Hematopoietic multipotent progenitor cell treated with erythropoietin and hydrocortisone succinate and interleukin-3 and kit ligand, for 4 days (in vitro differentiated cells): Measurements from ENCODE around the gene KRT24.
"Not testable (repeated sequence)": the region's sequence is repeated elsewhere in the genome, so short reads cannot be mapped to it uniquely, and the experiment has no call there.

Experiments used
- DNase-seq: peaks from one replicate; pipeline ENCODE4 v3.0.0-alpha.2; 2015

Gene KRT24

GRCh38 chr17:40703652-40704051, at the start of gene KRT24:
Gene KRT24 (minus strand): TSS chr17:40703752. CDS start chr17:40703693, 59 bp downstream.
- no peak for DNase-seq

DNA sequence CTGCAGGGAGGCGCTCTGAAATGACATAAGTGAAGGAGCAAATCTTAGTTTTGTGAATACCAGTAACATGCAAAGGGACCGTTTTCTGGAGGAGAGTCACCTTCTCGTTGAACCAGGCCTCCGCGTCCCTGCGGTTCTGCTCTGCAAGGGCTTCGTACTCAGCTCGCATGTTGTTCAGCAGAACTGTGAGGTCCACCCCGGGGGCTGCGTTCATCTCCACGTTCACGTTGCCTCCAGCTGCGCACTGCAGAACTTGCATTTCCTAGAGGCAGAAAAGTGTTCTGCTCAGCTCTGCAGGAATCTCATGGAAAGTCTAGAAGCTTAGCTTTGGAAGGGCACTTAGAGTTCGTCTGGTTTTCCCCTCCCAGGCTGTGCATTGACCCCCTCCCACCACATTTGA, 47.5 kb upstream of the KRT24 start:
- DNase-seq, result no peak

DNA sequence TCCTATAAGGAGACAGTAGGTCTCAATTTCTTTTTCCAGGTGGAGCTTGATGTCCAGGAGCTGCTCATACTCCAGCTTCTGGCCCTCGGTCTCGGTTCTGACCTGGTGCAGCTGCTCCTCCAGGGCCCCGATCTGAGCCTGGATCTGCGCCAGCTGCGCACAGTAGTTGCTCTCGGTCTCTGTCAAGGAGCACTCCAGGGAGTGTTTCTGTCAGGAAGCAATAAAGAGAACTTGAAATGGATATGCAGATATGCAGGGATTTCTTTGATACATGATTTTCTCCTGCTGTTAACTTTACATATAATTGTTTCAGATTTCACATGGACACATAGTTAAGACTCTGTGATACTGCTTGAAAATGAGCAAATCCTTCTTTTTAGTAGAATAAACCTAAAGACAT, 46.8 kb upstream of the KRT24 start:
- no peak for DNase-seq

DNA sequence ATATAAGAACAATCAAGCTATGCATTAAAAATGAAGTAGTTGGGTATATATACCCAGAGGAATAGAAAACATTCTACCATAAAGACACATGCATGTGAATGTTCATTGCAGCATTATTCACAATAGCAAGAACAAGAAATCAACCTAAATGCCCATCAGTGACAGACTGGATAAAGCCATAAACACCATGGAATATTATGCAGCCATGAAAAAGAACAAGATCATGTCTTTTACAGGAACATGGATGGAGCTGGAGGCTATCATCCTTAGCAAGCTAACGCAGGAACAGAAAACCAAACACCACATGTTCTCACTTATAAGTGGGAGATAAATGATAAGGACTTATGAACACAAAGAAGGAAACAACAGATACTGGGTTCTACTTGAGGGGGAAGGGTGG, 45.1 kb upstream of the KRT24 start:
- DNase-seq, result not testable (repeated sequence)

DNA sequence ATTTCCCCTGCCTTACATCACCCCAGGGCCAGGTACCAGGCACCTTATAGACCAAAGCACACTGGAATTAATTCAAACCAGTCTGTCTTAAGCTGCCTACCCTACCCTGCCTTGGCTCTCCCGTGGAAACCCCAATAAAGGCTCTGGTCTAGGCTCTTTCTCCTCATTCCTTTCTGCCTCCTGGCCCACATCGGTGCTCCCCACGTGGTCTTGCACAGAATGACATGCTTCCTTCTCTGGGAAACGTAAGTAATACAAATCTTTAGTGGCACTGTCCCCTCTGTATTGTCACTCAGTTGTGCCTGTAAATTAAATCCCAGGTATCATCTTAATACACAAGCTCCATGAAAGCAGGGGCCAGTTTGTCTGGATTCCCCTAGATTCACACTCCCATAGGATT, 35.0 kb upstream of the KRT24 start:
- no peak for DNase-seq

GRCh38 chr17:40735016-40735415, 31.5 kb upstream of the KRT24 start:
- DNase-seq, result no peak

GRCh38 chr17:40734018-40734417, 30.5 kb upstream of the KRT24 start:
- DNase-seq, result no peak

- no peak for DNase-seq
These were observed 27.4 kb upstream of the KRT24 start for GRCh38 chr17:40730970-40731369.

GRCh38 chr17:40727447-40728231, 24.1 kb upstream of the KRT24 start:
- DNase-seq, result no peak

- DNase-seq, result peak; percentile 7
These were observed 23.4 kb upstream of the KRT24 start for GRCh38 chr17:40726919-40727318.

- DNase-seq, result no peak
These were observed 21.1 kb upstream of the KRT24 start for GRCh38 chr17:40724656-40725055.

- no peak for DNase-seq
These were observed 18.7 kb upstream of the KRT24 start for GRCh38 chr17:40722241-40722640.

DNA sequence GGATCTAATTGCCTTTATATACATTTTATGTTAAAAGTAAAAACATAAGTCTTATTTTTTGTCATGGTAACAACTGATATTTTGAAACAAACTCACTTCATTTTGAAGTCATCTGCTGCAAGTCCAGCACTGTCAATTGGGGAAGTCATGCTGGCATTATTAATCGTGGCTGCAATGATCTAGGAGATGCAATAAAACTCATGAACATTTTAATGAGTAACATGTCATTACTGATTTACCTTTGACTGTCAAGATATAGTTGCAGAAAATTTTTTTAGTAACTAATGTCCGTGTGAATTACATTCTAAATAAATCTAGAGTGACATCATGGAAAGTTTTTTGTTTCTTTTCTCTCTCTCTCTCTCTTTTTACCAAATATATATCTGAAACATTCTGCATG, 17.3 kb upstream of the KRT24 start:
- no peak for DNase-seq

GRCh38 chr17:40718930-40719329, 15.4 kb upstream of the KRT24 start:
- DNase-seq, result no peak

DNA sequence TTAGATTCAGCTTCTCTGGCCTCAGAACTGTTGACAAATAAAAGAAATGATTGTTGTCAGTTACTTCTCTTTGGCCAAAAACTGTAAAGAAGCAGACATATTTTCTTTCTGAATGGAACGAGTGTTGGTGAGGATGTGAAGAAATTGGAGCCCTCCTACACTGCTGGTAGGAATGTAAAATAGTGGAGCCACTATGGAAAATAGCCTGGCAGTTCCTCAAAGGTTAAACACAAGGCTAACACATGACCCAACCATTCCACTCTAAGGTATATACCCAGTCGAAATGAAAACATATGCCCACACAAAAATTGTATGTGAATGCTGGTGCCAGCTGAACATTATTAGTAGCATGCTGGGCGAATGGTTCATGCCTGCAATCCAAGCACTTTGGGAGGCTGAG, 14.2 kb upstream of the KRT24 start:
- DNase-seq, result no peak

DNA sequence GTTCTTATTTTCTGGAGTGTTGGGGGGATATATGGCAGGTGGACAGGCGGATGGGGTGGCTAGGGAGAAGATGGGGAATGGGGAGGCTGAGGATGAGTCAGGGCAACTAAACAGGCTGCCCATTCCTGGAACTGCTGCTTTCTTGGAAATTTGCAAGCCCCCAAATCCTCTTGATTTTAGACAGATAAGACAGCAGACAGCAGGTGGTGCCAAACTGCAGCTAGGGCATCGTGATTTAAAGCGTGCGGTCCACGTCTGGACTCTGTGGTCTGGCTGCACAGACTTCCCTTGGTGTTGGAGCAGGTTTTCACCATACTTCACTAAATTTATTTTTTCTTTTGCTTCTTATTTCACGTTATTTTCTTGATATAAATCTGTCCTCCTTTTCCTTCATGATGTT, 10.9 kb upstream of the KRT24 start:
- no peak for DNase-seq

- DNase-seq, result no peak
These were observed 4.2 kb upstream of the KRT24 start for GRCh38 chr17:40707745-40708144.

GRCh38 chr17:40705584-40705983, 2.0 kb upstream of the KRT24 start:
- no peak for DNase-seq

DNA sequence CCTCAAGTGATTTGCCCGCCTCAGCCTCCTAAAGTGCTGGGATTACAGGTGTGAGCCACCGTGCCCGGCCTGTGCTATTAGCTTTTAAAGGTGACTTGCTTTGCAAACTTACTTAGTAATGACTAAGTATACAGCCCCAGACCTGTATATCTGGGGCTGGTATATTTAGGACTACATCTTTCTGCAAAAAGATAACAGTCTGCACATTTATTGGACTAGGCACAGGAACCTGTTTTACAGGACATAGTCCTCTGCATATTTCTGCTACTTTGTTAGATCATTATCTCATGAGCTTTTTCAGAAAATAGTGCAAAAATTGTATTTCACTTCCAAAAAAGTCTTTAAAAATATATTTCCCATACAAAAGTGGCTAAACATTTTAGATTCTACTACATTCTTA, 1.3 kb downstream of the KRT24 start:
- no peak for DNase-seq

GRCh38 chr17:40699853-40700252, 3.7 kb downstream of the KRT24 start:
- DNase-seq, result no peak

GRCh38 chr17:40699371-40699770, 4.2 kb downstream of the KRT24 start:
- no peak for DNase-seq

DNA sequence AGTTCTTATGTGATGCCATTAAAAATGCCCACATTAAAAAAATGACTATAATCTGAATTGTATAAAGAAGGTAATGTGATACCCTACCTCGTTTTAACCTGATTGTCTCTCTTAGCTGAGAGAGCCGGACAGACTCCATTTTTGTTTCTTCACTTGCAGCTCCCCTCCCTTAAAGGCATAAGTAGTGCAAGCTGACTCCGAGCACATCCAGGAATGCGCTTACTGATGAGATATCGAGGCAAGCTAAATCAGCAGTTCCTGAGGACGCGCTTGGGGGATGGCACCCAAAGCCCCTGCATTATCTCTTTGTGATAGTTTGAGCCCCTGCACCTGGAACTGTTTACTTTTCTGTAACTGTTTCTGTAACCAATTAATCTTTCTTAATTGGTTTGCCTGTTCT, 6.3 kb downstream of the KRT24 start:
- no peak for DNase-seq

DNA sequence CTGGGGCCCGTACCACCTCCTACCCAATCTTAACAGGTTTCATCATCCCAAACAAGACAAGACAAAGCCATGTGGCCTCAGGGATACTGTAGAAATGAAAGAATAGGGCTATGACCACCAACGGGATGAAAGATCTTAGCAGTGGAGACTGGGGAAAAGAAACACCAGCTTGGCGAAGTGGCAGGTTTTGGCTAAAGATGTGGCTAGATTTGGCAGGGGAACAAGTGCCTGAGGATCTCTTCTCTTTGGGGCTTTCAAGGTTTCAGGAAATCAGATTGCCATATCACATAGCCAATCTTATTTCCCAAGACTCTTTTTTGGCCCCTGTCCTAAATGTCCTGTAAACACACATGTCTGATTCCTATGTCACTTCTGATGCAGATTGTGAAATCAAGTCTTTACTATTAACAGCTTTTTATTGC, 6.9 kb downstream of the KRT24 start:
- peak; percentile 28 for DNase-seq

- no peak for DNase-seq
These were observed 7.6 kb downstream of the KRT24 start for GRCh38 chr17:40695874-40696472.

- no peak for DNase-seq
These were observed 9.0 kb downstream of the KRT24 start for GRCh38 chr17:40694584-40694983.
